WTC11 (cell line): ENCODE results near the gene MYLK4. TPM values are rescaled to one million over a fixed set of nuclear protein-coding genes. Genes with fewer than 3 reads are reported as not detected.

Experiments
- ATAC-seq: fragments of 200-7000 bp; cut with Tn5 transposase; 2 replicates; pipeline ENCODE4 v1.10.0; 2021; ENCODE audit warnings: mild to moderate bottlenecking, moderate library complexity
- CTCF ChIA-PET: fragments of 300-600 bp; sonication (Branson Sonifier 250); formaldehyde crosslinking; loops from one replicate; lab custom pipeline; 2021; ENCODE audit warnings: antibody characterized with exemption; lab: Charles Lee
- POLR2A ChIA-PET: fragments of 350-600 bp; sonication (Branson Sonifier 250); formaldehyde crosslinking; loops from one replicate; lab custom pipeline; 2021; ENCODE audit warnings: antibody characterized with exemption; lab: Charles Lee
- DNase-seq: peaks from one replicate; pipeline ENCODE4 v3.0.0; 2021; ENCODE audit warnings: low spot score
- H3K27ac Mint-ChIP-seq: 2 replicates; pipeline ENCODE4 v1.8.0; 2021; ENCODE audit warnings: mixed read lengths
- H3K27me3 Mint-ChIP-seq: 2 replicates; pipeline ENCODE4 v1.8.0; 2021; ENCODE audit warnings: low read depth, mild to moderate bottlenecking, moderate library complexity, mixed read lengths
- H3K36me3 Mint-ChIP-seq: 2 replicates; pipeline ENCODE4 v1.8.0; 2021; ENCODE audit warnings: mixed read lengths
- H3K4me1 Mint-ChIP-seq: 2 replicates; pipeline ENCODE4 v1.8.0; 2022; ENCODE audit warnings: mixed read lengths
- H3K4me3 Mint-ChIP-seq: 2 replicates; pipeline ENCODE4 v1.8.0; 2021; ENCODE audit warnings: mild to moderate bottlenecking, moderate library complexity, mixed read lengths
- H3K9me3 Mint-ChIP-seq: 2 replicates; pipeline ENCODE4 v1.8.0; 2021; ENCODE audit warnings: mixed read lengths
- AR ChIP-seq: fragments of 250-450 bp; sonication (Bioruptor Pico); IDR thresholded peaks from 2 replicates; pipeline ENCODE4 v1.9.0; 2021; ENCODE audit warnings: mild to moderate bottlenecking
- ATF3 ChIP-seq: sonication (generic); formaldehyde crosslinking; conservative IDR thresholded peaks from 2 replicates; pipeline ENCODE4 v1.8.1; 2022; ENCODE audit warnings: mild to moderate bottlenecking, missing genetic modification reagents
- ATF6 ChIP-seq: sonication (generic); formaldehyde crosslinking; IDR thresholded peaks from 2 replicates; pipeline ENCODE4 v1.8.1; 2023; ENCODE audit warnings: mild to moderate bottlenecking, missing genetic modification reagents
- CBFB ChIP-seq: sonication (generic); formaldehyde crosslinking; IDR thresholded peaks from 2 replicates; pipeline ENCODE4 v1.8.1; 2022; ENCODE audit warnings: mild to moderate bottlenecking, low read depth, missing genetic modification reagents
- HMGA2 ChIP-seq: fragments of 250-450 bp; sonication (Bioruptor Pico); IDR thresholded peaks from 2 replicates; pipeline ENCODE4 v1.4.0; 2021; ENCODE audit warnings: mild to moderate bottlenecking, moderate library complexity
- HMGXB4 ChIP-seq: sonication (generic); formaldehyde crosslinking; IDR thresholded peaks from 2 replicates; pipeline ENCODE4 v1.8.1; 2023; ENCODE audit warnings: mild to moderate bottlenecking, moderate library complexity, missing genetic modification reagents
- IRF2 ChIP-seq: sonication (generic); formaldehyde crosslinking; IDR thresholded peaks from 2 replicates; pipeline ENCODE4 v1.8.0; 2022; ENCODE audit warnings: low read depth, missing genetic modification reagents, borderline replicate concordance
- SMAD3 ChIP-seq: sonication (generic); formaldehyde crosslinking; IDR thresholded peaks from 2 replicates; pipeline ENCODE4 v1.8.0; 2022; ENCODE audit warnings: missing genetic modification reagents, mild to moderate bottlenecking, borderline replicate concordance
- SMAD4 ChIP-seq: sonication (generic); formaldehyde crosslinking; IDR thresholded peaks from 2 replicates; pipeline ENCODE4 v1.8.0; 2022; ENCODE audit warnings: mild to moderate bottlenecking, missing genetic modification reagents
- SP1 ChIP-seq: sonication (generic); formaldehyde crosslinking; conservative IDR thresholded peaks from 2 replicates; pipeline ENCODE4 v1.8.1; 2022; ENCODE audit warnings: missing genetic modification reagents
- TCF7 ChIP-seq: sonication (generic); formaldehyde crosslinking; IDR thresholded peaks from 2 replicates; pipeline ENCODE4 v1.8.0; 2022; ENCODE audit warnings: mild to moderate bottlenecking, low read depth, missing genetic modification reagents, moderate library complexity
- USF1 ChIP-seq: sonication (generic); formaldehyde crosslinking; IDR thresholded peaks from 2 replicates; pipeline ENCODE4 v1.8.0; 2022; ENCODE audit warnings: mild to moderate bottlenecking, missing genetic modification reagents
- ZMAT4 ChIP-seq: fragments of 250-450 bp; sonication (Bioruptor Pico); IDR thresholded peaks from 2 replicates; pipeline ENCODE4 v1.9.0; 2021; ENCODE audit warnings: mild to moderate bottlenecking
- ZNF416 ChIP-seq: fragments of 250-450 bp; sonication (Bioruptor Pico); IDR thresholded peaks from 2 replicates; pipeline ENCODE4 v1.9.0; 2021; ENCODE audit warnings: mild to moderate bottlenecking, inconsistent platforms
- ZNF423 ChIP-seq: fragments of 250-450 bp; sonication (Bioruptor Pico); IDR thresholded peaks from 2 replicates; pipeline ENCODE4 v2.1.2; 2022; ENCODE audit warnings: mild to moderate bottlenecking, moderate library complexity
- ZNF532 ChIP-seq: fragments of 250-450 bp; sonication (Bioruptor Pico); IDR thresholded peaks from 2 replicates; pipeline ENCODE4 v1.9.0; 2021; ENCODE audit warnings: mild to moderate bottlenecking, borderline replicate concordance
- total RNA-seq: library from RNA; stranded (reverse); gene quantifications from 3 replicates; pipeline ENCODE4 v1.2.3, GENCODE V29; 2021
- TF ChIP-seq, protein P1 (sequence below): sonication (generic); formaldehyde crosslinking; IDR thresholded peaks from 2 replicates; pipeline ENCODE4 v1.8.1; 2022; ENCODE audit warnings: low read depth, missing genetic modification reagents, borderline replicate concordance
- TF ChIP-seq, protein P2 (sequence below): sonication (generic); formaldehyde crosslinking; IDR thresholded peaks from 2 replicates; pipeline ENCODE4 v1.8.1; 2022; ENCODE audit warnings: low read depth, mild to moderate bottlenecking, moderate library complexity, missing genetic modification reagents, borderline replicate concordance

MYLK4 gene
- total RNA-seq, 1 experiment from 2014 or later, result 0.13 TPM

DNA sequence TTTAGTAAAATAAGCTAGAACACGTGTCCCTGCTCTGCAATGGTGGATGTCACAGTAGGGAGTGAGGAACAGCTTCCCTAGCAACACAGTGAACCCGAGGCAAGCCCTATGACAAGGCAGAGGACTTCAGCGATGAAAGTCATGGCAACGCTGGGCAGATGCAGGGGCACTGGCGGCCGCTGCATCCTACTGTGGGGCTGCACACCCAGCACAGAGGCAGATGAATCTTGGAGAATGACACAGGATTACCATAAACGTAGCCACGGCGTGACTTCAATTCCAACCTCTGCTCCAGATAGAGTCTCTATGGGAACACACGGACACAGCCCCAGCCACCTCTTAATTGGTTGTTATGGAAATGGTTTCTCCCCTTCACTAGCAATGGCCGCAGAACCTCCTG lies 64.2 kb downstream of the MYLK4 start (continued):
- TF ChIP-seq, protein P1, sequence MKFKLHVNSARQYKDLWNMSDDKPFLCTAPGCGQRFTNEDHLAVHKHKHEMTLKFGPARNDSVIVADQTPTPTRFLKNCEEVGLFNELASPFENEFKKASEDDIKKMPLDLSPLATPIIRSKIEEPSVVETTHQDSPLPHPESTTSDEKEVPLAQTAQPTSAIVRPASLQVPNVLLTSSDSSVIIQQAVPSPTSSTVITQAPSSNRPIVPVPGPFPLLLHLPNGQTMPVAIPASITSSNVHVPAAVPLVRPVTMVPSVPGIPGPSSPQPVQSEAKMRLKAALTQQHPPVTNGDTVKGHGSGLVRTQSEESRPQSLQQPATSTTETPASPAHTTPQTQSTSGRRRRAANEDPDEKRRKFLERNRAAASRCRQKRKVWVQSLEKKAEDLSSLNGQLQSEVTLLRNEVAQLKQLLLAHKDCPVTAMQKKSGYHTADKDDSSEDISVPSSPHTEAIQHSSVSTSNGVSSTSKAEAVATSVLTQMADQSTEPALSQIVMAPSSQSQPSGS (CRISPR knock-in tag), result no peak
- no peak for TF ChIP-seq ATF3 (CRISPR knock-in tag)
- no peak for TF ChIP-seq HMGXB4 (CRISPR knock-in tag)
- no peak for TF ChIP-seq SMAD4 (CRISPR knock-in tag)
- TF ChIP-seq ZNF416, result no peak

GRCh38 chr6:2684766-2685754 lies 65.7 kb downstream of the MYLK4 start:
- Mint-ChIP-seq H3K4me3 (no peak overlapping the region), H3K27ac (no peak overlapping the region), H3K9me3 (no peaks in the 10 kb centered on the region), H3K36me3 (no peaks in the 10 kb centered on the region), H3K4me1 (peaks cover under 1% of the 10 kb centered on the region; the same call in 1 of the 2 replicates), H3K27me3 (no peaks in the 10 kb centered on the region)
- POLR2A ChIA-PET, result no interaction called here
- no peak for ATAC-seq
- DNase-seq, result no peak
- CTCF ChIA-PET, result no interaction called here
- TF ChIP-seq AR (CRISPR knock-in tag) (no peak), ZMAT4 (CRISPR knock-in tag) (no peak), IRF2 (CRISPR knock-in tag) (no peak), TCF7 (CRISPR knock-in tag) (no peak), CBFB (CRISPR knock-in tag) (no peak), HMGA2 (CRISPR knock-in tag) (no peak), ZNF532 (CRISPR knock-in tag) (no peak), SP1 (CRISPR knock-in tag) (no peak), ZNF423 (CRISPR knock-in tag) (no peak), ATF6 (CRISPR knock-in tag) (no peak), SMAD3 (CRISPR knock-in tag) (no peak), USF1 (no peak), ATF3 (CRISPR knock-in tag) (no peak)
- TF ChIP-seq, protein P2, sequence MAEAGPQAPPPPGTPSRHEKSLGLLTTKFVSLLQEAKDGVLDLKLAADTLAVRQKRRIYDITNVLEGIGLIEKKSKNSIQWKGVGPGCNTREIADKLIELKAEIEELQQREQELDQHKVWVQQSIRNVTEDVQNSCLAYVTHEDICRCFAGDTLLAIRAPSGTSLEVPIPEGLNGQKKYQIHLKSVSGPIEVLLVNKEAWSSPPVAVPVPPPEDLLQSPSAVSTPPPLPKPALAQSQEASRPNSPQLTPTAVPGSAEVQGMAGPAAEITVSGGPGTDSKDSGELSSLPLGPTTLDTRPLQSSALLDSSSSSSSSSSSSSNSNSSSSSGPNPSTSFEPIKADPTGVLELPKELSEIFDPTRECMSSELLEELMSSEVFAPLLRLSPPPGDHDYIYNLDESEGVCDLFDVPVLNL (CRISPR knock-in tag), result no peak
